ENCODE data around the gene LCMT1. TPM values are rescaled to one million over a fixed set of nuclear protein-coding genes. Genes with fewer than 3 reads are reported as not detected.

LCMT1 gene
- total and polyA plus RNA-seq, 9 of the 15 experiments (the other 6 are each of a cell fraction or from before 2014, with no cell fraction given) = 20.0 to 42.8 (median 32.3) TPM

- no peak for TF ChIP-seq CHD7 (IDR thresholded peaks at IDR 0.05; ENCODE audit: low read depth, low read length)
- no peak for TF ChIP-seq HEY1 (CRISPR knock-in tag; IDR thresholded peaks at IDR 0.05; ENCODE audit: borderline replicate concordance)
- TF ChIP-seq ZNF146 (CRISPR knock-in tag; IDR thresholded peaks at IDR 0.05; ENCODE audit: unreplicated experiment) = no peak
- TF ChIP-seq TEAD4 (IDR thresholded peaks at IDR 0.05; ENCODE audit: low read length) = peak; percentile 74
- TF ChIP-seq TEAD4 (CRISPR knock-in tag; IDR thresholded peaks at IDR 0.05; ENCODE audit: borderline replicate concordance) = no peak
- TF ChIP-seq NCOR1 (IDR thresholded peaks at IDR 0.05) = peak; percentile 30; the same call in 1 of the 2 replicates
- TF ChIP-seq CBX3 (IDR thresholded peaks at IDR 0.05; ENCODE audit: borderline replicate concordance in 1 of 2, low read length in 2 of 2) = no peak
- no peak for TF ChIP-seq TFE3 (CRISPR knock-in tag; IDR thresholded peaks at IDR 0.05)
- TF ChIP-seq CBFB (CRISPR knock-in tag; IDR thresholded peaks at IDR 0.05) = no peak
- no peak for TF ChIP-seq STAG1 (CRISPR knock-in tag; IDR thresholded peaks at IDR 0.05; ENCODE audit: borderline replicate concordance)
- TF ChIP-seq EHMT2 (IDR thresholded peaks at IDR 0.05) = no peak
- no peak for TF ChIP-seq CCAR2 (IDR thresholded peaks at IDR 0.05; ENCODE audit: low read depth, low read length)
- no peak for TF ChIP-seq RBM39 (optimal IDR thresholded peaks at IDR 0.05; ENCODE audit: low read depth, low read length)
- TF ChIP-seq CBFA2T3 (IDR thresholded peaks at IDR 0.05) = peak; percentile 67
- no peak for TF ChIP-seq ZFX (CRISPR knock-in tag; IDR thresholded peaks at IDR 0.05)
- no peak for TF ChIP-seq POLR2AphosphoS5 (IDR thresholded peaks at IDR 0.05; ENCODE audit: control insufficient read depth, insufficient read depth, low read depth, low read length)
- TF ChIP-seq POLR2G (IDR thresholded peaks at IDR 0.05; ENCODE audit: low read depth, low read length) = no peak
- no peak for TF ChIP-seq NR2F6 (CRISPR knock-in tag; IDR thresholded peaks at IDR 0.05)
- no peak for TF ChIP-seq NFIC (IDR thresholded peaks at IDR 0.05)
Observed at GRCh38 chr16:25063865-25064264, 47.7 kb upstream of the LCMT1 start (continued).

All from K562 (cell line).